GM21576 (cell line): ENCODE results near the gene NCAPG2.
"Not testable (repeated sequence)": the region's sequence is repeated elsewhere in the genome, so short reads cannot be mapped to it uniquely, and the experiment has no call there.

Source experiments
- ATAC-seq: cut with Tn5 transposase; IDR thresholded peaks from one replicate; pipeline ENCODE4 v1.9.1; 2021; ENCODE audit warnings: mild to moderate bottlenecking, moderate library complexity; ENCODE audit not compliant: unreplicated experiment

NCAPG2 gene

GRCh38 chr7:158676171-158676840, 28.3 kb downstream of the NCAPG2 start:
- ATAC-seq = no peak

GRCh38 chr7:158672975-158673374, 31.6 kb downstream of the NCAPG2 start:
- no peak for ATAC-seq

- ATAC-seq = not testable (repeated sequence)
These were observed 36.5 kb downstream of the NCAPG2 start for GRCh38 chr7:158668086-158668485.

GRCh38 chr7:158666966-158667678, 37.5 kb downstream of the NCAPG2 start:
- not testable (repeated sequence) for ATAC-seq

- ATAC-seq = no peak
These were observed 38.2 kb downstream of the NCAPG2 start for GRCh38 chr7:158666401-158666800.

- ATAC-seq = no peak
These were observed 40.2 kb downstream of the NCAPG2 start for GRCh38 chr7:158664406-158664805.

GRCh38 chr7:158663428-158663741, 41.2 kb downstream of the NCAPG2 start:
- ATAC-seq = no peak

- ATAC-seq = no peak
These were observed 41.8 kb downstream of the NCAPG2 start for GRCh38 chr7:158662610-158663427.

- ATAC-seq = no peak
These were observed 46.1 kb downstream of the NCAPG2 start for GRCh38 chr7:158658475-158658874.

- peak; percentile 44 for ATAC-seq
These were observed 47.3 kb downstream of the NCAPG2 start for GRCh38 chr7:158657189-158657746.

GRCh38 chr7:158655931-158656441, 48.6 kb downstream of the NCAPG2 start:
- ATAC-seq = peak; percentile 94

GRCh38 chr7:158655507-158655906, 49.1 kb downstream of the NCAPG2 start:
- ATAC-seq = no peak

GRCh38 chr7:158651968-158652565, 52.5 kb downstream of the NCAPG2 start:
- ATAC-seq = no peak

- no peak for ATAC-seq
These were observed 53.8 kb downstream of the NCAPG2 start for GRCh38 chr7:158650821-158651225.

- no peak for ATAC-seq
These were observed 55.3 kb downstream of the NCAPG2 start for GRCh38 chr7:158649279-158649678.

GRCh38 chr7:158648787-158649186, 55.8 kb downstream of the NCAPG2 start:
- ATAC-seq = no peak

- no peak for ATAC-seq
These were observed 56.4 kb downstream of the NCAPG2 start for GRCh38 chr7:158648168-158648567.

- no peak for ATAC-seq
These were observed 57.2 kb downstream of the NCAPG2 start for GRCh38 chr7:158647475-158647792.

- ATAC-seq = no peak
These were observed 57.7 kb downstream of the NCAPG2 start for GRCh38 chr7:158646766-158647474.

- ATAC-seq = no peak
These were observed 58.8 kb downstream of the NCAPG2 start for GRCh38 chr7:158645842-158646241.
